Panc1 (cell line): ENCODE data around the gene IGFBP1. TPM values are rescaled to one million over a fixed set of nuclear protein-coding genes. Genes with fewer than 3 reads are reported as not detected.

ENCODE experiments used
- ATAC-seq: fragments of 200-7000 bp; cut with Tn5 transposase; 2 replicates; pipeline ENCODE4 v1.9.1; 2020; ENCODE audit warnings: mild to moderate bottlenecking, moderate library complexity
- BruUV-seq: library from RNA; stranded (reverse); fragments of 400-500 nt; replicated peaks from 2 replicates; lab custom pipeline; 2021; lab: Mats Ljungman, UMichigan
- CTCF ChIA-PET: fragments of 300-600 bp; sonication (Branson Sonifier 250); formaldehyde crosslinking; loops from one replicate; lab custom pipeline; 2022; ENCODE audit warnings: antibody characterized with exemption; lab: Charles Lee
- POLR2A ChIA-PET: fragments of 300-600 bp; sonication (Branson Sonifier 250); formaldehyde crosslinking; loops from one replicate; lab custom pipeline; 2022; ENCODE audit warnings: antibody characterized with exemption; lab: Charles Lee
- DNase-seq: peaks from one replicate; pipeline ENCODE4 v3.0.0-alpha.2; 2010; ENCODE audit warnings: low read depth, low spot score
- H3K27ac ChIP-seq: 2 replicates; pipeline ENCODE4 v1.5.1; 2011; ENCODE audit warnings: mild to moderate bottlenecking, low read length, inconsistent platforms
- H3K27me3 ChIP-seq: fragments of 200-500 bp; sonication (Bioruptor generic); 2 replicates; pipeline ENCODE4 v1.6.0; 2014; ENCODE audit warnings: low read length, inconsistent platforms; ENCODE audit not compliant: control insufficient read depth, insufficient read depth
- H3K36me3 ChIP-seq: fragments of 200-500 bp; sonication (Bioruptor generic); 2 replicates; pipeline ENCODE4 v1.5.1; 2014; ENCODE audit warnings: inconsistent platforms, mild to moderate bottlenecking, low read length, moderate library complexity; ENCODE audit not compliant: control insufficient read depth, insufficient read depth
- H3K4me1 ChIP-seq: 2 replicates; pipeline ENCODE4 v1.5.1; 2011; ENCODE audit warnings: inconsistent platforms, mild to moderate bottlenecking, low read length, moderate library complexity; ENCODE audit not compliant: control insufficient read depth, insufficient read depth
- H3K4me3 ChIP-seq, 2 experiments: 2 replicates each; pipeline ENCODE4 v1.5.1; 2011 to 2012; ENCODE audit warnings: low read depth in 2 of 2, low read length in 2 of 2, mild to moderate bottlenecking in 2 of 2, inconsistent platforms in 1 of 2, moderate library complexity in 1 of 2
- H3K9me3 ChIP-seq: fragments of 200-500 bp; sonication (Bioruptor generic); 2 replicates; pipeline ENCODE4 v1.5.1; 2014; ENCODE audit warnings: low read depth, mild to moderate bottlenecking, inconsistent platforms, low read length, moderate library complexity; ENCODE audit not compliant: control insufficient read depth, insufficient read depth
- CTCF ChIP-seq: fragments of 450-650 bp; IDR thresholded peaks from 2 replicates; pipeline ENCODE4 v1.5.1; 2017; ENCODE audit warnings: mild to moderate bottlenecking
- POLR2AphosphoS5 ChIP-seq: IDR thresholded peaks from 2 replicates; pipeline ENCODE4 v1.6.1; 2012; ENCODE audit warnings: mild to moderate bottlenecking, low read depth, low read length, moderate library complexity
- REST ChIP-seq, 2 experiments: IDR thresholded peaks; 2 replicates each; pipeline ENCODE4 v1.6.1; 2011 to 2012; ENCODE audit warnings: low read depth in 2 of 2, control low read depth in 1 of 2, low read length in 1 of 2, mild to moderate bottlenecking in 1 of 2, moderate library complexity in 1 of 2; ENCODE audit not compliant: insufficient read depth in 1 of 2
- SIN3A ChIP-seq: IDR thresholded peaks from 2 replicates; pipeline ENCODE4 v1.6.1; 2012; ENCODE audit warnings: low read depth, mild to moderate bottlenecking, low read length, moderate library complexity, borderline replicate concordance; ENCODE audit not compliant: insufficient read depth
- TCF7L2 ChIP-seq: IDR thresholded peaks from 2 replicates; pipeline ENCODE4 v1.6.1; 2011; ENCODE audit warnings: mild to moderate bottlenecking, low read depth, low read length, inconsistent platforms
- in situ Hi-C: cut with HindIII; loops from 2 replicates; pipeline ENCODE4 v1.10.0; 2016; ENCODE audit warnings: low sequenced_read_pairs, low pct_unique_long_range_greater_than_20kb
- intact Hi-C: fragments of 100-400 bp; cut with micrococcal nuclease; formaldehyde crosslinking; loops from one replicate; pipeline ENCODE4 v1.10.0; 2022; ENCODE audit not compliant: unreplicated experiment
- total RNA-seq: library from RNA; stranded (reverse); gene quantifications from one replicate; pipeline ENCODE4 v1.2.1, GENCODE V29; 2021; ENCODE audit not compliant: unreplicated experiment

Gene IGFBP1
- total RNA-seq, 1 experiment from 2014 or later, result 0.33 TPM

- no peaks in the 10 kb centered on the region for H3K4me1 ChIP-seq
- H3K9me3 ChIP-seq, result no peaks in the 10 kb centered on the region
- no peak overlapping the region for H3K4me3 ChIP-seq
- BruUV-seq, result no TSS peak
- TF ChIP-seq REST (IDR thresholded peaks at IDR 0.05; ENCODE audit: insufficient read depth in 1 of 2, low read depth in 2 of 2, low read length in 1 of 2), result no peak
- TF ChIP-seq CTCF, result peak; percentile 45
- intact Hi-C loops (no loop called here), in situ Hi-C loops (no loop called here)
- H3K36me3 ChIP-seq, result no peaks in the 10 kb centered on the region
- ATAC-seq (0 out of 2 replicates have a peak, but pooled peaks have one; percentile 33), DNase-seq (no peak)
- no peak overlapping the region for H3K27ac ChIP-seq
- POLR2A ChIA-PET, result interaction anchor here (0.7 kb wide), 1 partner anchor 453 kb away, joined by 3 read pairs; no protein-coding TSS in a partner anchor
- CTCF ChIA-PET, result interaction anchor here (0.6 kb wide), 1 partner anchor 17 kb away, joined by 3 read pairs; no protein-coding TSS in a partner anchor
- H3K27me3 ChIP-seq, result peaks cover 10% of the 10 kb centered on the region
Measured at GRCh38 chr7:45863715-45864114, 24.6 kb upstream of the IGFBP1 start.

GRCh38 chr7:45865594-45866410, 22.5 kb upstream of the IGFBP1 start:
- Histone ChIP-seq H3K36me3 (no peaks in the 10 kb centered on the region), H3K27me3 (peaks cover 12% of the 10 kb centered on the region), H3K9me3 (no peaks in the 10 kb centered on the region), H3K4me1 (no peaks in the 10 kb centered on the region), H3K4me3 (no peak overlapping the region), H3K27ac (no peak overlapping the region)
- BruUV-seq, result no TSS peak
- intact Hi-C loops (no loop called here), in situ Hi-C loops (no loop called here)
- ATAC-seq (peak; percentile 37; the same call in 1 of the 2 replicates), DNase-seq (no peak)
- POLR2A ChIA-PET, result no interaction called here
- CTCF ChIA-PET, result no interaction called here
- TF ChIP-seq TCF7L2, result no peak
- TF ChIP-seq CTCF, result no peak
- no peak for TF ChIP-seq POLR2AphosphoS5
- TF ChIP-seq SIN3A, result no peak
- no peak for TF ChIP-seq REST (IDR thresholded peaks at IDR 0.05; ENCODE audit: insufficient read depth in 1 of 2, low read depth in 2 of 2, low read length in 1 of 2)
